Endothelial cell of umbilical vein (primary cell): ENCODE data around the gene AFF1. TPM values are rescaled to one million over a fixed set of nuclear protein-coding genes. Genes with fewer than 3 reads are reported as not detected.

Experiments
- BruUV-seq: library from RNA; stranded (reverse); fragments of 400-500 nt; replicated peaks from 2 replicates; lab custom pipeline; 2021; lab: Mats Ljungman, UMichigan
- CTCF ChIA-PET: fragments of 300-600, 350-600 bp; sonication (Branson Sonifier 250); formaldehyde crosslinking; loops from one replicate; lab custom pipeline; 2021; ENCODE audit warnings: antibody characterized with exemption, inconsistent platforms; lab: Charles Lee
- POLR2A ChIA-PET: fragments of 300-600, 350-600 bp; sonication (Branson Sonifier 250); formaldehyde crosslinking; loops from one replicate; lab custom pipeline; 2021; ENCODE audit warnings: antibody characterized with exemption, inconsistent platforms; lab: Charles Lee
- DNase-seq: peaks from one replicate; pipeline ENCODE4 v3.0.0-alpha.2; 2011; ENCODE audit warnings: low read depth, low spot score
- FAIRE-seq: peaks from 2 replicates; lab custom pipeline; 2011; peaks lifted over from hg19 to GRCh38; lab: Jason Lieb, UNC
- H2AFZ ChIP-seq: 2 replicates; pipeline ENCODE4 v1.6.0; 2012; ENCODE audit warnings: low read depth, low read length, control low read depth, inconsistent platforms
- H3K27ac ChIP-seq: 2 replicates; pipeline ENCODE4 v1.5.1; 2011; ENCODE audit warnings: low read depth, mild to moderate bottlenecking, control low read depth, low read length, moderate library complexity; ENCODE audit not compliant: insufficient read depth
- H3K27me3 ChIP-seq, 2 experiments: 2 replicates each; pipeline versions ENCODE4 v1.6.0 to v1.6.1; 2011; ENCODE audit warnings: low read length in 2 of 2, mixed read lengths in 1 of 2; ENCODE audit not compliant: control insufficient read depth in 2 of 2, insufficient read depth in 2 of 2
- H3K36me3 ChIP-seq, 2 experiments: 2 replicates in 1 of 2; 3 replicates in 1 of 2; pipeline ENCODE4 v1.5.1; 2011; ENCODE audit warnings: low read length in 2 of 2, mild to moderate bottlenecking in 1 of 2, moderate library complexity in 1 of 2; ENCODE audit not compliant: control insufficient read depth in 2 of 2, insufficient read depth in 2 of 2; ENCODE audit errors: extremely low read depth in 1 of 2
- H3K4me1 ChIP-seq: 3 replicates; pipeline ENCODE4 v1.5.1; 2011; ENCODE audit warnings: mild to moderate bottlenecking, low read length; ENCODE audit not compliant: control insufficient read depth, insufficient read depth; ENCODE audit errors: extremely low read depth
- H3K4me2 ChIP-seq: 2 replicates; pipeline ENCODE4 v1.6.1; 2011; ENCODE audit warnings: low read length, control low read depth, mixed read lengths; ENCODE audit not compliant: insufficient read depth
- H3K4me3 ChIP-seq, 3 experiments: fragments of 200-600 bp in 1 of 3; sonication (generic), shearing (Covaris generic) in 1 of 3; replicated peaks in 1 of 3; 2 replicates each; pipeline ENCODE4 v1.5.1; 2011 to 2016; ENCODE audit warnings: control low read depth in 3 of 3, low read length in 3 of 3, mild to moderate bottlenecking in 2 of 3, inconsistent platforms in 1 of 3, low read depth in 1 of 3, moderate library complexity in 1 of 3; ENCODE audit not compliant: insufficient read depth in 1 of 3
- H3K79me2 ChIP-seq: 2 replicates; pipeline ENCODE4 v1.6.0; 2012; ENCODE audit warnings: low read length, inconsistent platforms; ENCODE audit not compliant: control insufficient read depth, insufficient read depth
- H3K9ac ChIP-seq: replicated peaks from 2 replicates; pipeline ENCODE3; 2011; ENCODE audit warnings: low read length, control low read depth; ENCODE audit not compliant: insufficient read depth; ENCODE audit errors: extremely low read depth
- H3K9me1 ChIP-seq: replicated peaks from 3 replicates; pipeline ENCODE4 v1.6.0; 2011; ENCODE audit warnings: mild to moderate bottlenecking, low read length; ENCODE audit not compliant: control insufficient read depth, insufficient read depth; ENCODE audit errors: extremely low read depth
- H3K9me3 ChIP-seq: replicated peaks from 2 replicates; pipeline ENCODE4 v1.5.1; 2012; ENCODE audit warnings: low read length, inconsistent platforms; ENCODE audit not compliant: control insufficient read depth, insufficient read depth
- H4K20me1 ChIP-seq: replicated peaks from 2 replicates; pipeline ENCODE3; 2011; ENCODE audit warnings: mild to moderate bottlenecking, low read length; ENCODE audit not compliant: control insufficient read depth, insufficient read depth; ENCODE audit errors: extremely low read depth
- EZH2 ChIP-seq: IDR thresholded peaks from 2 replicates; pipeline ENCODE4 v1.6.1; 2012; ENCODE audit warnings: borderline replicate concordance, low read depth, mild to moderate bottlenecking, moderate library complexity, low read length, inconsistent platforms; ENCODE audit not compliant: severe bottlenecking
- FOS ChIP-seq: IDR thresholded peaks from 2 replicates; pipeline ENCODE4 v1.6.1; 2011; ENCODE audit warnings: mild to moderate bottlenecking, low read length, moderate library complexity, borderline replicate concordance; ENCODE audit not compliant: insufficient read depth
- GATA2 ChIP-seq: IDR thresholded peaks from 2 replicates; pipeline ENCODE4 v1.7.0; 2011; ENCODE audit warnings: low read depth, mild to moderate bottlenecking, moderate library complexity, mixed read lengths, low read length; ENCODE audit not compliant: insufficient read length, insufficient read depth
- JUN ChIP-seq: IDR thresholded peaks from 2 replicates; pipeline ENCODE4 v1.6.1; 2011; ENCODE audit warnings: borderline replicate concordance, low read depth; ENCODE audit not compliant: insufficient read length, insufficient read depth
- MYC ChIP-seq: IDR thresholded peaks from one replicate; pipeline ENCODE4 v1.6.1; 2011; ENCODE audit warnings: mild to moderate bottlenecking, low read depth, low read length
- POLR2AphosphoS5 ChIP-seq: IDR thresholded peaks from 2 replicates; pipeline ENCODE4 v1.6.1; 2012; ENCODE audit warnings: low read depth, mild to moderate bottlenecking, control low read depth, low read length, moderate library complexity; ENCODE audit not compliant: insufficient read depth
- dilution Hi-C: fragments of 300-500 bp; cut with MboI; formaldehyde crosslinking; loops from one replicate; pipeline ENCODE4 v1.15.0; 2019; ENCODE audit warnings: low sequenced_read_pairs; ENCODE audit not compliant: extremely low pct_ligation_motif_present
- intact Hi-C: fragments of 100-400 bp; cut with micrococcal nuclease; formaldehyde crosslinking; loops from one replicate; pipeline ENCODE4 v1.10.0; 2022
- polyA plus RNA-seq, 4 experiments: library from polyadenylated mRNA; depleted of rRNA in 3 of 4; stranded (reverse) in 3 of 4; unstranded in 1 of 4; fragments of >200 nt; gene quantifications; 2 replicates each; pipeline versions ENCODE4 v1.2.1 to v1.2.3, GENCODE V29; 2011 to 2012; ENCODE audit warnings: missing spikeins in 1 of 4
- total RNA-seq: library from RNA; stranded (reverse); gene quantifications from 2 replicates; pipeline ENCODE4 v1.2.3, GENCODE V29; 2021
- TF ChIP-seq, protein P1 (sequence below), 2 donors: IDR thresholded peaks; 1 replicate in 1 of 2; 2 replicates in 1 of 2; pipeline ENCODE4 v1.5.1; 2011; ENCODE audit warnings: low read length in 2 of 2, mild to moderate bottlenecking in 2 of 2, moderate library complexity in 2 of 2, control low read depth in 1 of 2, inconsistent platforms in 1 of 2, low read depth in 1 of 2; ENCODE audit not compliant: insufficient read depth in 1 of 2; ENCODE audit errors: extremely low read depth in 1 of 2

AFF1 gene
- total and polyA plus RNA-seq, 2 donors (not counting 3 experiments of a cell fraction or from before 2014, with no cell fraction given) = 26.2 to 106 TPM

DNA sequence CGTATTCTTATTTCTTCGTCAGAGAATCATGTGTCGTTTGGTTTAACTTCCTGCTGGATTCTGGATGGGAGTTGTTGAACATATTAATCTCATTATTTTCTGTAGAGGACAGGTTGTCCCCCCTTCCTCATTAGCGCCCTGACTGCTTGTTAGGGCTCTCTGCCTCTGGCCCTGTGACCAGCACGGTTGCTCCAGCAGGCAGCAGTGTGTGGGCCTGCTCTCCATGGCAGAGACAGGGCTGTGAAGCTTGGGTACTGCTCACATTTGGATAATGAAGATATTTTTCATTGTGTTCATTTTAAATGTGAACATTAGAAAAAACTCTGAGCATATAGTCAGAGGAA lies 182.9 kb downstream of the AFF1 start:
- Histone ChIP-seq H3K9me1 (no peaks in the 10 kb centered on the region), H3K27me3 (no peaks in the 10 kb centered on the region), H4K20me1 (no peaks in the 10 kb centered on the region), H3K36me3 (peaks cover 12 to 25% of the 10 kb centered on the region in 2 experiments), H3K9me3 (no peaks in the 10 kb centered on the region), H3K4me2 (no peak overlapping the region), H3K27ac (no peak overlapping the region), H3K4me1 (peaks cover 25% of the 10 kb centered on the region), H2AFZ (no peak overlapping the region), H3K79me2 (peaks cover 8% of the 10 kb centered on the region), H3K9ac (no peak overlapping the region), H3K4me3 (no peak overlapping the region)
- ChIA-PET CTCF (interaction anchor here (0.9 to 5.7 kb wide), 4 partner anchors 11 to 195 kb away, joined by 3 to 40 read pairs (median 4); partner anchors contain the start of gene AFF1), POLR2A (no interaction called here)
- dilution Hi-C loops = loop anchor here (25.0 kb wide), 1 partner anchor 205 kb away; no protein-coding TSS in a partner anchor
- no peak for DNase-seq
- FAIRE-seq = no peak
- BruUV-seq = no TSS peak
- TF ChIP-seq, protein P1, sequence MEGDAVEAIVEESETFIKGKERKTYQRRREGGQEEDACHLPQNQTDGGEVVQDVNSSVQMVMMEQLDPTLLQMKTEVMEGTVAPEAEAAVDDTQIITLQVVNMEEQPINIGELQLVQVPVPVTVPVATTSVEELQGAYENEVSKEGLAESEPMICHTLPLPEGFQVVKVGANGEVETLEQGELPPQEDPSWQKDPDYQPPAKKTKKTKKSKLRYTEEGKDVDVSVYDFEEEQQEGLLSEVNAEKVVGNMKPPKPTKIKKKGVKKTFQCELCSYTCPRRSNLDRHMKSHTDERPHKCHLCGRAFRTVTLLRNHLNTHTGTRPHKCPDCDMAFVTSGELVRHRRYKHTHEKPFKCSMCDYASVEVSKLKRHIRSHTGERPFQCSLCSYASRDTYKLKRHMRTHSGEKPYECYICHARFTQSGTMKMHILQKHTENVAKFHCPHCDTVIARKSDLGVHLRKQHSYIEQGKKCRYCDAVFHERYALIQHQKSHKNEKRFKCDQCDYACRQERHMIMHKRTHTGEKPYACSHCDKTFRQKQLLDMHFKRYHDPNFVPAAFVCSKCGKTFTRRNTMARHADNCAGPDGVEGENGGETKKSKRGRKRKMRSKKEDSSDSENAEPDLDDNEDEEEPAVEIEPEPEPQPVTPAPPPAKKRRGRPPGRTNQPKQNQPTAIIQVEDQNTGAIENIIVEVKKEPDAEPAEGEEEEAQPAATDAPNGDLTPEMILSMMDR (IDR thresholded peaks at IDR 0.05; ENCODE audit: extremely low read depth in 1 of 2, insufficient read depth in 1 of 2, low read depth in 1 of 2, low read length in 2 of 2) = no peak
- no peak for TF ChIP-seq GATA2
- no peak for TF ChIP-seq JUN
- TF ChIP-seq FOS = no peak
- no peak for TF ChIP-seq POLR2AphosphoS5
- TF ChIP-seq MYC = no peak
- TF ChIP-seq EZH2 = no peak
- intact Hi-C loops = no loop called here
